ENCODE measurements around the gene SLC47A1. TPM values are rescaled to one million over a fixed set of nuclear protein-coding genes. Genes with fewer than 3 reads are reported as not detected.

SLC47A1 gene
- total and polyA plus RNA-seq, 2 of the 13 experiments (the other 11 are each of a cell fraction or from before 2014, with no cell fraction given), result 42.1 to 67.5 TPM

- TF ChIP-seq HOMEZ (CRISPR knock-in tag; IDR thresholded peaks at IDR 0.05; ENCODE audit: low read depth) (peak; percentile 44; the same call in 1 of the 2 replicates), PREB (CRISPR knock-in tag; IDR thresholded peaks at IDR 0.05) (no peak), SOX5 (CRISPR knock-in tag; IDR thresholded peaks at IDR 0.05; ENCODE audit: borderline replicate concordance) (peak; percentile 97), CREB1 (IDR thresholded peaks at IDR 0.05) (peak; percentile 61), CREB1 (CRISPR knock-in tag; IDR thresholded peaks at IDR 0.05) (peak; percentile 72; the same call in 1 of the 2 replicates), TEF (CRISPR knock-in tag; IDR thresholded peaks at IDR 0.05) (no peak), REPIN1 (CRISPR knock-in tag; IDR thresholded peaks at IDR 0.05; ENCODE audit: borderline replicate concordance, low read depth) (peak; percentile 52; the same call in 1 of the 2 replicates), RXRB (CRISPR knock-in tag; IDR thresholded peaks at IDR 0.05; ENCODE audit: borderline replicate concordance) (peak; percentile 91), ZBTB10 (CRISPR knock-in tag; IDR thresholded peaks at IDR 0.05; ENCODE audit: borderline replicate concordance) (0 out of 2 replicates have a peak, but pooled peaks have one; percentile 50), ZNF503 (CRISPR knock-in tag; IDR thresholded peaks at IDR 0.05) (0 out of 2 replicates have a peak, but pooled peaks have one; percentile 51), ERF (CRISPR knock-in tag; IDR thresholded peaks at IDR 0.05) (peak; percentile 22; the same call in 1 of the 2 replicates), AFF4 (CRISPR knock-in tag; IDR thresholded peaks at IDR 0.05) (no peak), NFYB (CRISPR knock-in tag; IDR thresholded peaks at IDR 0.05) (peak; percentile 25; the same call in 1 of the 2 replicates), ZNF605 (CRISPR knock-in tag; IDR thresholded peaks at IDR 0.05) (0 out of 2 replicates have a peak, but pooled peaks have one; percentile 11), MYNN (CRISPR knock-in tag; IDR thresholded peaks at IDR 0.05; ENCODE audit: low read depth) (no peak), ARNT (IDR thresholded peaks at IDR 0.05) (no peak)
These were observed 16.3 kb downstream of the SLC47A1 start (continued) for GRCh38 chr17:19549746-19550623.
